ENCODE data around the gene GALNTL6. TPM values are rescaled to one million over a fixed set of nuclear protein-coding genes. Genes with fewer than 3 reads are reported as not detected.

GALNTL6 gene
- total and polyA plus RNA-seq, 9 of the 15 experiments (the other 6 are each of a cell fraction or from before 2014, with no cell fraction given), result 0.18 to 0.50 (median 0.29) TPM

- no peak for TF ChIP-seq ELF2 (CRISPR knock-in tag; IDR thresholded peaks at IDR 0.05)
- TF ChIP-seq ZNF764 (CRISPR knock-in tag; IDR thresholded peaks at IDR 0.05; ENCODE audit: low read depth), result no peak
Measured at GRCh38 chr4:172876394-172876793, 1063.2 kb downstream of the GALNTL6 start (continued).

GRCh38 chr4:172881645-172882044 lies 1068.4 kb downstream of the GALNTL6 start:
- no peaks in the 10 kb centered on the region for H3K79me2 ChIP-seq (ENCODE audit: control insufficient read depth, insufficient read depth, low read length)
- no peak overlapping the region for H3K27ac ChIP-seq (ENCODE audit: extremely low read depth, low read depth, low read length)
- intact Hi-C loops (cut with micrococcal nuclease) (loop anchor here (10.0 kb wide), 1 partner anchor 423 kb away; no protein-coding TSS in a partner anchor), in situ Hi-C loops (cut with MboI) (no loop called here)
- H3K4me1 ChIP-seq (replicated peaks in 1 of 2; ENCODE audit: control insufficient read depth in 2 of 2, insufficient read depth in 2 of 2, low read length in 2 of 2), result no peaks in the 10 kb centered on the region
- no peaks in the 10 kb centered on the region for H3K9me3 ChIP-seq (replicated peaks; ENCODE audit: control insufficient read depth, insufficient read depth, low read depth, low read length)
- POLR2A ChIA-PET, result no interaction called here
- no peak overlapping the region for H3K9ac ChIP-seq (ENCODE audit: insufficient read depth in 1 of 2, low read depth in 2 of 2, low read length in 2 of 2)
- H3K27me3 ChIP-seq (ENCODE audit: control insufficient read depth in 2 of 2, insufficient read depth in 2 of 2, low read length in 2 of 2), result no peaks in the 10 kb centered on the region
- H3K4me2 ChIP-seq (ENCODE audit: insufficient read depth, low read length), result no peak overlapping the region
- CTCF ChIA-PET (ENCODE audit: low intra/inter-chr PET ratio), result no interaction called here
- no peak overlapping the region for H2AFZ ChIP-seq (ENCODE audit: low read depth, low read length)
- no peak overlapping the region for H3K4me3 ChIP-seq
- no TSS peak for BruUV-seq (replicated peaks)
- H3K36me3 ChIP-seq (ENCODE audit: control insufficient read depth, insufficient read depth, low read length), result no peaks in the 10 kb centered on the region
- no peaks in the 10 kb centered on the region for H4K20me1 ChIP-seq (replicated peaks; ENCODE audit: control insufficient read depth, insufficient read depth, low read length)
- no peak for DNase-seq (ENCODE audit: extremely low read depth in 1 of 4, low spot score in 3 of 4)
- no peak for FAIRE-seq
- no peak for ATAC-seq
- no peaks in the 10 kb centered on the region for H3K9me1 ChIP-seq (ENCODE audit: control insufficient read depth, insufficient read depth, low read length)
- WGBS (ENCODE audit: insufficient coverage, low coverage, missing lambda C conversion rate), result 1% methylated on average over 6 of the region's 6 CpGs
- TF ChIP-seq MEF2A (IDR thresholded peaks at IDR 0.05; ENCODE audit: control insufficient read depth, low read depth, low read length) (no peak), TSHZ1 (CRISPR knock-in tag; IDR thresholded peaks at IDR 0.05) (no peak), ZNF23 (CRISPR knock-in tag; IDR thresholded peaks at IDR 0.05) (no peak), ZNF778 (CRISPR knock-in tag; IDR thresholded peaks at IDR 0.05) (no peak), ELK1 (CRISPR knock-in tag; IDR thresholded peaks at IDR 0.05) (no peak), GABPA (tag; conservative IDR thresholded peaks at IDR 0.05; ENCODE audit: low read depth) (no peak), ZNF316 (IDR thresholded peaks at IDR 0.05) (no peak), TCF7L2 (IDR thresholded peaks at IDR 0.05; ENCODE audit: low read depth, low read length) (no peak), BCLAF1 (IDR thresholded peaks at IDR 0.05; ENCODE audit: borderline replicate concordance in 1 of 2, control insufficient read depth in 1 of 2, low read depth in 2 of 2, low read length in 1 of 2) (no peak), FOXM1 (IDR thresholded peaks at IDR 0.05; ENCODE audit: low read depth) (no peak), FOXM1 (CRISPR knock-in tag; IDR thresholded peaks at IDR 0.05; ENCODE audit: low read depth) (no peak)

Measured in K562 (cell line).